Measurements from ENCODE around the gene DOCK4.

The DOCK4 gene

DNA sequence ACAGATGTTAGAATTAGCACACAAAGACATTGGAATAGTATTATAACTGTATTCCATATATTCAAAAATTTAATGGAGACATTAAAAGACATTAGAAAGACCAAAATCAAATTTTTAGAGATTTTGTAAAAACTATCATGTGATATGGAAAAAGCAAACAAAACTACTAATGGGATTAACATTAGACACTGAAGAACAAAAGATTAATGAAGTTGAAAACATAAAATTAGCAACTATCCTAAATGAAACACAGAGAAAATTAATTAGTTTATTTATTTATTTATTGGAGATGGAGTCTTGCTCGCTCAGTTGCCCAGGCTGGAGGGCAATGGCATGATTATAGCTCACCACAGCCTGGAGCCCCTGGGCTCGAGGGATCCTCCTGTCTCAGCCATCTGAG, 158.8 kb downstream of the DOCK4 start:
- no peak for DNase-seq

DNA sequence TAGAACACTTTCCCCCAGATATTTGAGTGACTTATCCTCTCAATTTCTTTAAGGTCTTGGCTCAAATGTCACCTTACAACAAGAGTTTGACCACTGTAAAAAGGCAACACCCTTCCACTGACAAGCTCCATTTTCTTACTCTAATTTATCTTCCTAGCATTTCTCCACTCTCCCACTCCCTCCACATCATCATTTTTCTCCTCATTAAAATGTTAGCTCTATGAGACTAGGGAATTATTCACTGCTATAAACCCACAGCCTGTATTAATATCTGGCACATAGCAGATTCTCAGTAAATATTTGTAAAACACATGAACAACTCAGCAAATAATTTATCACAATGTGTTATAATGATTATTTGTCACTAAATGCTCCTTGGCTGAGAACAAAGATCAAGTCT, 161.0 kb downstream of the DOCK4 start:
- DNase-seq = no peak

- DNase-seq = peak; percentile 47 to 82
Observed at GRCh38 chr7:112042631-112043030, 163.6 kb downstream of the DOCK4 start.

DNA sequence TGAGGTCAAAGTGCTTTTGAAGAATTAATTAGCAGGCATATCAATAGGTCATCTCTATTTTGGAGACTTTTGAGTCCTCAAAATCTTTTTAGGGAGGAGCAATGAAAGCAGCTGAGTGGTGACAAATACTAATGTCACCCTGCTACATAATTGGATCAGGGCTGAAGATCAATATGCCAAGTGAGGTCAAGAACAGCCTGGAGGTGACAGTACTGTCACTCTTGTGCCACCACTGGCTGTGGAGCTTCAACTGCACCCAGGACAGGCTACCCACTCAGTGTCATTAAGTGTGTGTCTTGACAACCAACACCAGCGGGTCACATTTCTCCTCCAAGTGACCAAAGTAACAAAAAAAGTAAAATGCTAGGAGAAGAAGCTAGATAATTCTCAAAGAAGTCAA, 167.8 kb downstream of the DOCK4 start:
- DNase-seq = no peak

DNA sequence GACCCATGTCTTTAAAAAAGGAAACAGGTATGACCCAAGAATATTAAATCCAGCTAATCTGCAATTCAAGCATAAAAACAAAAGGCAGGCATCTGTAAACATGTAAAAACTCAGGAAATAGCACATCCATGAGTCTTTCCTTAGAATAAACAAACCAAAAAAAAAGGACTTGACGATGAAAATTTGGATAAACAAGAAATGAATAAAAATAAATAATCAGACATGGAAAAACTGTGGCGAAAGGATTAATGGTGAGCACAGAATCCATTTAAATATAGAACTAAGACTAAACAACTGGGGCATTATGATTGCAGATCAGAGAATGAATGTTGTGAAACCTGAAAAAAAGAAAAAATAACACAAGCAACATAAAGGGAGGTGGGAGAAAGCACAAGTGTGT, 170.1 kb downstream of the DOCK4 start:
- no peak for DNase-seq

DNA sequence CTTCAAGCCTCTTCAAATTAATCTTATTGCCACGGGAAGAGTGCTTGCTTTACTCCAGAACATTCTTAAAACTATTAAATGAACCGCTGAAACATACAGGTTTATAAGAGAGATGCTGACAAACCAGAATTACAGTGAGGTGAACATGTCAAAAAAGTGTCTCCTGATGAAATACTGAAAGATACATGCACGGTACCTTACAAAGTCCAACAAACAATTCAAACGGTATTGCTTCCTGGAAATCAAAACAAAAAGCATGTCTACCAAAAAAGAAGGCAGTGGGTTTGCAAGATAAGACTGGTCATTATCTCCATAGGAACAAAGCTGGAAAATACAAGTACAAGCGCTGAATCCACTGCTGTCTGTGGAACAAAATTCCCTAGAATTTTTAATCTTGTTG, 174.5 kb downstream of the DOCK4 start:
- no peak for DNase-seq

DNA sequence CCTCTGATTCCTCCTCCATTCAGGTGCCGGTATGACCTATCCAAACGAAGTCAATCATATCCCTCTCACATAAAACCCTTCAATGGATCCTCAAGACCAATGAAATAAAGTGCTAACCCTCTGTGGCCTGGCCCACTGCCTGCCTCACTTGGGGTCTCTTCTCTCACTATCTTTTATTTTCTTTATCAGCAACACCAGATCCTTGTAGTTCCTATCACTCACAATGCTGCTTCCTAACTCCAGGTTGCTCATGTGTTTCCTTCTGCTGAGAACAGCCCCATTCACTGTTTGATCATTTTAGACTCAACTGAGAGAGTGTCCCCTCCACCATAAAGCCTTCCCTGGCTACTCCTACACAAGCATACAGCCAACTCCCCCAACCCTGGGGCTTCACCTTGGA, 180.6 kb downstream of the DOCK4 start:
- DNase-seq = no peak

GRCh38 chr7:112023786-112024185, 182.4 kb downstream of the DOCK4 start:
- DNase-seq = no peak

DNA sequence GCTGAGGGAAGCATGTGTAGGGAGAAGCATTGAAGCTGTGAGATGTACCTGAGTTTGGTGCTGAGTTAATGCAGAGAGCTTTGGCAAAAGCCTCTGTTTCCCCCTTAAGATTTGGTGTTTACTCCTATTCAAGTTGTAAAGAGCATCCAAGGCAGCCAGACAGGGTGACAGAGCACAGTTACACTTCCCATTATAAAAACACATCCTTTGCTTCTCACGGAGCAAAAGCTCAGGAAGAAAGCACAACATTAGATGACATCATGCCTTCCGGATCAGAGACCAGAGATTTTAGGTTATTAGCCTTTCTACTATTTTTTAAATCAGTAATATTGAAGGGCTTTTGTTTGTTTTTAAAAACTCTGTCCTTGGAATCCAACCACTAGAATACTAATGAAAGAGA, 182.9 kb downstream of the DOCK4 start:
- DNase-seq = no peak

DNA sequence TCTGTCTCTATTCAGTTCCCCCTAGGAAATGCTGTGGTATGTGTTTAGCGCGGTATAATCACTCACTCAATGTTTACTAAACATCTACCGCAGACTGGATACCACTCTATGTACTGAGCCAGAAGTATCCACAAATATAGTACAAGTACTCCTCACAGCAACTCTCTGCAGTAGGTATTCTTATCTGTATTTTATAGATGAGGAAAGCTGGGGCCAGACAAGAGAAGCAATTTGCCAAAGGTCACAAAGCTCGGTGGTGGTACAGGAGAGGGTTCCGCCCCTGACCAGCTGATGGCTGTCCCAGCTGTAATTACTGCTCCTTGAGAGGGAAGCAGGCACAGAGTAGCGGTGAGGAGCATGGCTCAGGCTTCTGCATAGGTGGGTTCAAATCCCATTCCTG, 184.1 kb downstream of the DOCK4 start:
- no peak for DNase-seq

DNA sequence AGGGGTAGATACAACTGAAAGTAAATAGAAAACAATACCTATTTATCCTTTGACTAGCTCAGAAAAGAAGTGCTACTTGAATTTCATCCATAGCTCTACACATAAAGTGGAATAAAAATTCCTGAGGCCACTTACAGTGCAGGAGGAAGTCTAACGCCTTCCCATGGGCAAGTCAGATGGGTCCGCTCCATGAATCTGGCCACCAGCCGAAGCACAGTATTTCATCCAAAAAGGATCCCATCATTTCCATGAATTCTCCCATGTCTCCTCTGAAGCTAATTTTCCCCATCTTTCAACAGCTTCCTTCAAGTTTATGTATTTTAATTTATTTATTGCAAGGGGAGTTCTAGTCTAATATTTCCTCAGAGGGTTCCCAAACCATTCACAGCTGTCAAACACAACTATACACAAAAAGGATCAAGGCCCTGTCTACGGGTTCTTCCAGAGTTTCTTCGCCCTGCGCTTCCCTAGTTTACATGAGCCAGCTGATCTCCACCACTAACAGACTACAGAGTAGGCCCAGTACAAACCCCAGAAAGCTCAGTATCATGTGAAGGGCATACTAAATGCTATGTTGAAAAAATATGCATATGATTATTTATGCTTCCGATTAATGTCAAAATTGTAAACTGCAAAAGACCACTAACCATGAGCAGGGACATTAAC, 184.7 kb downstream of the DOCK4 start:
- no peak for DNase-seq

DNA sequence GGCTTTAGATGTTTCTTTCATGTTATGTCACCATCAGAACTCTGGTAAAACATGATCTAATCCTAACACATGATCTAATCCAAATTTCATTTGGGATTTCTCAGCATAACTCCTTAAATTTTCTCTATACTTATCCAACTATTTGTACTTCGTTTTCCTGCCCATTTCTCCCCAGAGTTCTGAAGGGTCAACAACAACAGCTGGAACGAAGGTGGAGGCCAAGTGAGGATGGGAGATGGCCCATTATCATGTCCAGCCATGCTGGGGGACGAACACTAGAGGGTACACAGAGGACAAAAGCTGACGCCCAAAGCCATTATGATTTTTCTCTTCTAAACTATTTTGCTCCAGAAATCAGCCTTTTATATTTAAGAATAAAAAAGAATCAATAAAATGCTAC, 185.4 kb downstream of the DOCK4 start:
- no peak for DNase-seq

- no peak for DNase-seq
Observed at GRCh38 chr7:112019932-112020331, 186.3 kb downstream of the DOCK4 start.

GRCh38 chr7:112018305-112019030, 187.7 kb downstream of the DOCK4 start:
- no peak for DNase-seq

- DNase-seq = no peak
Observed at GRCh38 chr7:112015146-112015545, 191.1 kb downstream of the DOCK4 start.

DNA sequence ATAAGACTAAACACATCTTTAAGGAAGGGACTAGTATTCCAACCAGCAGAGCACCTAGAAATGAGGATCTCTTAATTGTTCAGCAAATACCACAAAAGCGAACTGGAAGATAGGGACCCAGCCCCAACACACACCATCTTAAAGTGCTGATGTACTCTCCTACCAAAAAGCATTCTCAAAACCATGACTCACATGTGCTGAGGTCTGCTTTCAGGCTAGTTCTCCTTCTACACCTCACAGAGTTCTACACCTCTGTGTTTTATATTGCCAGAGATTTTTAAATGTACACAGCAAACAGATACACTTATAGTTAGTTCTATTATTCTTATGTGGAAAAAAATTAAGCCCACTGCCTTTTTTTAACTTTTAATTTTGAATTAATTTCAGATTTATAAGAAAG, 191.9 kb downstream of the DOCK4 start:
- DNase-seq = no peak

DNA sequence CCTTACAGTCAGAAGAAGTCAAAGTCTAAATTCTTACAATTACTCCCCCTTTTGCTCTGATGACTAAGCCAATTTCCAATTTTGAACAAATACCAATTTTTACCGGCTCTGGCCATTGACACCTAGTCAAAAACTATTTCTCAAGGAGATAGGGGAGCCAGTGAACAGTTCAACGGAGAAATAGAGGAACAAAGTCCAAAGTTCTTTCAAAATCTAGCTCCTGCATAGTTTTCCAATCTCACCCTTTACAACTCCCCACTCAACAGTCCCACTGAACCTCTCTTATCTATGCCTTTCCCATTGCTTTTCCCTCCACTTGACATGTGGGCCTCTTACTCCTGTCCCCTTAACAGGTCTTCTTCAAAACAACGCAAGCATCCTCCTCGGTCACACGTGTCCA, 192.9 kb downstream of the DOCK4 start:
- DNase-seq = no peak

- no peak for DNase-seq
Observed at GRCh38 chr7:112012242-112012641, 194.0 kb downstream of the DOCK4 start.

DNA sequence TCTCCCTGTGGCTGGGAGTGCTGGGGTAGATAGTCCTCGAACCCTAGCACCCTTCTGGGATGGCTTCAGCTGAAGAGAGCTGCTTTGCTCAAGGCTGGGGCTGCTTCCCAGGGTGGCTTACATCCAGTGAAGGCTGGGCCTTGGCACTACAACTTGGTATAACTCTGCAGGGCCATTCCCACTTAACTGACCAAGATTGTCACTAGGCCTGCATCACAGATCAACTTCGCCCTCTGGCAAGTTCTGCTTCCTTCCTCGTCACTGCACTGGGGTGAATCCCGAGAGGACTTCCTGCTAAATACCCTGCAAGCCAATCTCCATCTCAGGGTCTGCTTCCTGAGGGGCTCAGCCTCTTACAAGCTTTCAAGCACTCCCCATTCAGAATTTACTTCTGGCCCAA, 195.2 kb downstream of the DOCK4 start:
- DNase-seq = no peak

DNA sequence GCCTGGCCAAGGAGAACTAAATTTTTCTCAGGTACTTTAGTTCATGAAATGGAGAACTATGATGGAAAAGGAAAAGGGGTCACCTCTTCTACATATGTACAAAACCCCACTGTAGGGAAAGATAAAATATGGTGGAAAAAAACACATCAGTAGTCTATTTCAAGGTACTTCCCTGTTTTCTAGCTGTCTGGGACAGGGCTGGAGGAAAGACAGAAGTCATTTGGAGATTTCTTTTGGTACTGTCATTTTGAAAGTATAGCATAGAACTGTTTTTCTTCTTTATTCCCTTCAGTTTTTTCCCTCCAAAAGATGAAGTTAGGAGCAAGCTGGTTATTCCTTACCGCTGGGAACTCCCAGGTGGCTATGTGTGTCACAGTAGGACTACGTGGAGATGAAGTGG, 196.1 kb downstream of the DOCK4 start:
- no peak for DNase-seq

- DNase-seq = no peak
Observed at GRCh38 chr7:112009081-112009480, 197.1 kb downstream of the DOCK4 start.

- no peak for DNase-seq
Observed at GRCh38 chr7:112007185-112007584, 199.0 kb downstream of the DOCK4 start.

DNA sequence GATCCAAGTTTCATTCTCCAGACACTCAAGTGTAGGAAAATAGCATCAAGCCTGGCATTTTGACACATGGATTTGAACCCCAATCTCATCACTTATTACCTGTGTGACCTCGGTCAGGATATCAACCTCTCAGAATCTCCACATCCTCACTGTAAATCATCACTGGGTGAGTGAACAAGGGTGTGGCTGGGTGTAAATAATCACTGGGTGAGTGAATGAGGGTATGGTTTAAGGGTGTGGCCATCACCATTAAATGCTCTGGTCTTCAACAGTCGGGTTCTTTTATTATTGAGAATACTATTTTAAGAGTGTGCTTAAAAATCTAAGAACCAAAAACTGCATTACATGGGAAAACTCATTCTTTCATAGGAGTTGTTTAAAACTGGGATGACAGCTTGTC, 200.1 kb downstream of the DOCK4 start:
- no peak for DNase-seq

DNA sequence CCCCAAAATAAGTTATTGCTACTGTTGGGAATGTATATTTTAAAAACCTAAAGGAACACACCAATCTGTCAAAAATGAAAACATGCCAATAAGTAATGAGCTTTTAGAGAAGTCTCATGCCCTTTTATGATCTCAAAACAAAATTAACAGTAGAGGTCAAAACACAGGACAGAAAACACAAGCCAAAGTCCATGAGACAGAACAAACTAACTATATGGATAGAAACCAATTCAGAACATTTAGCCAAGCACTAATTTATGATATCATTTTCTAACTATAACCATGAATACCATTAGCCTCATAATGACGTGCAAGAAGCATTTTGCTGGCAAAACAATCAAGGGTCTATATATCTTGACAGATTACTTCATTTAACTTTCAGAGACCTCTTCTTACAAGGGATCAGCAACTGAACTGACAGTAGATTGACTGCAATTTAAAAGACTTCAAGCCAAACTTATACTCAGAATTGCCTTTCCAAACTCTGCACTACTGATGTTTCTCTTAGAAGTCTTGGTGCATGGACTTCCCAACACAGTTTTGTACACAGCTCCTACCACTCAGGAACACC, 200.9 kb downstream of the DOCK4 start:
- no peak for DNase-seq

All from NCI-H187 (cell line).